GM12878 (cell line): ENCODE measurements around the gene RAPSN.

Experiments used
- BRCA1 ChIP-seq: IDR thresholded peaks from 2 replicates; pipeline ENCODE4 v1.6.1; 2011; ENCODE audit warnings: low read depth, low read length, improper control_type of control experiment
- CTCF ChIP-seq, 3 experiments: IDR thresholded peaks in 2 of 3; conservative IDR thresholded peaks in 1 of 3; 2 replicates each; pipeline ENCODE4 v1.5.1; 2011; ENCODE audit warnings: low read depth in 3 of 3, low read length in 3 of 3, mild to moderate bottlenecking in 3 of 3, control low read depth in 2 of 3, moderate library complexity in 2 of 3, inconsistent platforms in 1 of 3, mixed read lengths in 1 of 3; ENCODE audit not compliant: control insufficient read depth in 2 of 3, insufficient read depth in 1 of 3; ENCODE audit errors: extremely low read depth in 1 of 3
- EGR1 ChIP-seq, 2 experiments: IDR thresholded peaks; 1 replicate in 1 of 2; 2 replicates in 1 of 2; pipeline ENCODE4 v1.6.1; 2011 to 2012; ENCODE audit warnings: low read depth in 2 of 2, low read length in 2 of 2, borderline replicate concordance in 1 of 2, mild to moderate bottlenecking in 1 of 2, moderate library complexity in 1 of 2
- JUNB ChIP-seq: IDR thresholded peaks from 2 replicates; pipeline ENCODE4 v1.6.1; 2016; ENCODE audit warnings: antibody characterized with exemption, mild to moderate bottlenecking

- TF ChIP-seq JUNB: no peak
- no peak for TF ChIP-seq BRCA1
- no peak for TF ChIP-seq EGR1 (IDR thresholded peaks at IDR 0.05; ENCODE audit: borderline replicate concordance in 1 of 2, low read depth in 2 of 2, low read length in 2 of 2)
- no peak for TF ChIP-seq CTCF (IDR thresholded peaks at IDR 0.05 in 2 of 3, conservative IDR thresholded peaks at IDR 0.05 in 1 of 3; ENCODE audit: control insufficient read depth in 2 of 3, extremely low read depth in 1 of 3, insufficient read depth in 1 of 3, low read depth in 3 of 3, low read length in 3 of 3)
Observed at GRCh38 chr11:47477323-47477722, 28.4 kb upstream of the RAPSN start.
